Measurements from ENCODE around the gene PARD3B.

The PARD3B gene

DNA sequence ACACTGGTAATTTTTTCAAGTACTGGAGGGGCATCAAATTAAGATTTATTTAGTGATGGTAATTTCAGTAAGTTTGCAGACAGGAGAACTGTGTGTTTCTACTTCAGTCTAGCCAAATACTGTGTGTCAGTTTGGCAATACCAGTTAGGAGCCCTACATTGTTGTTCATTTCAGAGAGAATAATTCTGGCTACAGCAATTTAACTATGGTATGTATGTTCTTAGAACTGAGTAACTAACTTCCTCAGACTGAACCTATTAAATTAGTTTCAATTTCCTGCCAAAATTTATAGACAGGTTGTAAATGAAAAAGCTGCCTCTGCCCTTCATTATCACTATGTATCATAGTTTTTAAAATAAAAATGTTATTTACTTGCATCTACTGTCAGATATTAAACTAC, 332.4 kb downstream of the PARD3B start:
- TF ChIP-seq ZNF274 (IDR thresholded peaks at IDR 0.05; ENCODE audit: low read depth, low read length) = no peak
- no peak overlapping the region for H3K4me3 ChIP-seq (ENCODE audit: low read length)

DNA sequence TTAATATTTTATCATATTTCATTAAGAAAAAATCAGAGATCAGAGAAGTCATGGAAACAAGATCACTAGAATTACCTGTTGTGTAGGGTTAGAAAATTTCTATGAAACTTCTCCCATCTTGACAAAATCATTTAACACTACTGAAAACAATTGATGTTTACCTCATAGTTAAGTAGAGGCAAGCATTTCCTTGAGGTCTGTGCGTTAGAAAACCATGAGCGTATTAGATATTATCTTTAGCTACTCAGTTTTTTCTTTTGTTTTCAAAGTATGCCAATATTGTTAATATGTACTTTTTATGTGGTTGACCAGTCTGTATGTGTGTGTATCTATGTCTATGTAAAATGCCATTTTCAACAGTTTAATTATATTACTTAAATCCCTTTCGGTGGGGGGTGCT, 335.7 kb downstream of the PARD3B start:
- no peak for TF ChIP-seq ZNF274 (IDR thresholded peaks at IDR 0.05; ENCODE audit: low read depth, low read length)
- no peak overlapping the region for H3K4me3 ChIP-seq (ENCODE audit: low read length)

DNA sequence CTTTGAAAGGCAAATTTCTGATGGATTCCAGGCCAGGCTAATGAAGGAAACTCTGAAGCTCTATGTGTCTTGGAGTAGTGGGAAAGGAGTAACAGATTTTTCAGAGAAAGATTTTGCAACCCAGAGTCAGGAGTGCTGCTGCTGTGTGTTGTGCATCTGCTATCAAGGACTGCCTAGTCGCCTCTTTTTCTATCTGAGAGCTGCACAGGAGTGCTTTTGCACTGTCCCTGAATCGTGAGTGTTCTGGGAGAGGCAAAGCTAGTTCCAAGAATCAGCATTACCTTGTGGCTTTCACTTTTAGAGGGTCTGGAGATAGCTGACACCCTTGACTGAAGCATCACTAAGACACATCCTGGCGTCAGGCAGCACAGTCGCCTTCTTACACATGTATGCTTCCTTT, 336.4 kb downstream of the PARD3B start:
- H3K4me3 ChIP-seq (ENCODE audit: low read length) = no peak overlapping the region
- TF ChIP-seq ZNF274 (IDR thresholded peaks at IDR 0.05; ENCODE audit: low read depth, low read length) = no peak

DNA sequence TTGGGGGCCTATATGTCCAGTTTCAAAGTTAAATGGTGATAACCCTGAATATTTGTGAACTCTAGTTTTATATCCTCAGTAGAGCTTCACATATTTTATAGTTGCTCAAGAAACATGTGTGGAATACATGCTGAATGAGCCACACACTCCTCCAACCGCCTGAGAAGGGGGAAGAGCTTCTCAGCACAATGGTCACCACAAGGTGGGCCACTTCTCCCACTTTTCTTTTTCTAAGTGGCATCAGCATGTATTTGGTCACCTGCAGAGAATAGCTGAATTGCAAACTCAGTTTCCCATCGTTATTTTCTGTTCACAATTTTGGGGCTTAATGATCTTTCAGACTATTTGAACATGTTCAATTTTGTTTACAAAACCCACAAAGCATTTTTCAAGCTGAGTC, 340.5 kb downstream of the PARD3B start:
- no peak for TF ChIP-seq ZNF274 (IDR thresholded peaks at IDR 0.05; ENCODE audit: low read depth, low read length)
- no peak overlapping the region for H3K4me3 ChIP-seq (ENCODE audit: low read length)

DNA sequence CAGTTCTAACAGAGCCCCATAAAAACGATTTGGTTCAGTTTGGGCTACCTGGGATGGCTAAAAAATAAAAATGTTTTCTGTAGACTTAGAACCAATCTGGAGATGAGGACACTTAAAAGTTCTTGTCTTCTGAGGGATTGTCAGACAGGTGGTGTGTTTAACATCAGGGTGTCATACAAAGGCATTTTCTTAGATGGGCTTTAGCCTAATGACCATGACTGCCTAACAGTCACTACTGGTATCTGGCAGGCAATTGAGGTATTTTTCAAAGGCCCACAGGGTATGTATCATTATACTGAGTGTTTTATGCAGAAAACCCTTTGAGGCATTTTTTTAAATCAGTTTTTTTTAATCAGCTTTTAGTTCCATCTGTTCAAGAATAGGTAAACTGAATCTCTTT, 341.4 kb downstream of the PARD3B start:
- no peak for TF ChIP-seq ZNF274 (IDR thresholded peaks at IDR 0.05; ENCODE audit: low read depth, low read length)
- no peak overlapping the region for H3K4me3 ChIP-seq (ENCODE audit: low read length)

DNA sequence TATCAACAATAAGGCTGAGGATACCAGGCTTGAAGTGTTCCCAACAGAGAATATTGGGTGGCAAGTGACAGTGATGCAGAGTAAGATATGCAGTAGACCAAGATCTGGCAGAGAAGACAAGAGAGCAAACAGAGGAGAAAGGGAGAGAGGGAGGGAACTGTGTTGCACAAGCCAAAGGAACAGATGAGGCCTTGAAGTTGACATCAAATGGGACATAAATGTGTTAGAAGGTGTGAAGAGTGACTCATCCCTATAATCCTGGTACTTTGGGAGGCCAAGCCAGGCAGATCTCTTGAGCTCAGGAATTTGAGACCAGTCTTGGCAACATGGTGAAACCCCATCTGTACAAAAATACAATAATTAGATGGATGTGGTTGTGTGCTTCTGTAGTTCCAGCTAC, 342.9 kb downstream of the PARD3B start:
- H3K4me3 ChIP-seq (ENCODE audit: low read length) = no peak overlapping the region
- no peak for TF ChIP-seq ZNF274 (IDR thresholded peaks at IDR 0.05; ENCODE audit: low read depth, low read length)

DNA sequence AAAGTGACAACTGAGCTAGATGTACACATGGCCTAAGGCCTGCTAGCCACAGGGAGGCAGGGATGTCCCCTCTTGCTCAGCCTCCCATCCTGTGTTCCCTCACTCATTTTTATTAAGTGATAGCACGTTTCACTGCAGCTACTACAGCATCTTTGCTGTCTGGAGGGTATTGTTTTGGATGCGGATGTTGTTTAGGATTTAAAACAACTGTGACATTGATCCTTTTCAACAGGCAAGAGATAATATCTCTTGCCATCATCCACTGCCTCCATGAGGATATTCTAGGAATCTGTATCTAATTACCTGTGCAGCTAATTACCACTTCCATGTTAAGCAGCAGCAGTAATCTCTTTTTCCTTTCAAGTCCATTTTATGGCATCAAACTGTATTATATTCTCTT, 345.4 kb downstream of the PARD3B start:
- no peak for TF ChIP-seq ZNF274 (IDR thresholded peaks at IDR 0.05; ENCODE audit: low read depth, low read length)
- no peak overlapping the region for H3K4me3 ChIP-seq (ENCODE audit: low read length)

DNA sequence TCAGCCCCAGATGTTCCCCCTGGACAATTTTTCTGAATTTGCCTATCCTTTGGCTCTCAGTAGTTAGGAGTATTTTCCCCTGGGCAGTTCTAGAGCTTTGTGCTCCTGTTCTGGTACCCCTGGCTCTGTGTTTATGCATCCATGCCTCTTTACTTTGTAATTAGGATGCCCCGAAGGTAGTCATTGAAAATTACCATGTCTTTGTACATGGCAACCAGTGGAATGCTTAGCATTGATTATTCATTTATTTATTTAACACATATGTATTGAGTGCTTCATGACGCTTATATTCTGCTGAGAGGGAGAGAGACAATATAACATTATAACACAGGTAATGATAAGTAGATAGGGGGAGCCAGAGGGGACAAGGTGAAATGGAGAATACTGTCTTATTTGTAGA, 346.5 kb downstream of the PARD3B start:
- no peak for TF ChIP-seq ZNF274 (IDR thresholded peaks at IDR 0.05; ENCODE audit: low read depth, low read length)
- no peak overlapping the region for H3K4me3 ChIP-seq (ENCODE audit: low read length)

DNA sequence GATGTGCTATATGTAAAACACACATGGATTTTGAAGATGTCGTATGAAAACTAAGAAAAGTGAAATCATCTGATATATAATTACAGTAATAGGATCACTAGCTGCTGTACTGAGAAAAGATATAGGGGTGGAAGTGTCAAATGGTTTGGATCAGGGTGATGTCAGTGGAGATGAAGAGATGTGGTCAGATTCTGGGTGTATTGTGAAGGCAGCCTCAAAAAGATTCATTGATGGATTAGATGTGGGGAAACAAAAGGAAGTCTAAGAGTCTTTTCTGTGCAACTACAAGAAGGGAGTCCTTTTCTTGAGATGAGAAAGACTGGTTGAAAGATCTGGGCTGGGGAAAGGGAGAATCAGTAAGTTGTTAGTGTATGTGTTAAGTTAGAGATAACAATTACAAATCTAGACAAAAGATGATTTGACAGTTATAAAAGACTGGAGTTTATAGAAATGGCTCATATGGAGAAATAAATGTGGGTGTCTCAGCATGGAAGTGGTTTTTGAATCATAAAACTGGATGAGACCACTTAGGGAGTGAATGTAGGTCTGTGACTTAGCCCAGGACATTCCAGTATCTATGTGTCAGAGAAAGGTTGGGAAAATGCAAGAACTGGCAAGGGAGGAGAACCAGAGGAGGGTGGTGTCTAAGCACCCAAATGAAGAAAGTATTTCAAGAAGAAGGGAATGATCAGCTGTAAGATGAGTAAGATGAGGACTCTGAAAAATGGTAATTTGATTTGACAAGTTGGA, 347.4 kb downstream of the PARD3B start:
- no peak overlapping the region for H3K4me3 ChIP-seq (ENCODE audit: low read length)
- no peak for TF ChIP-seq ZNF274 (IDR thresholded peaks at IDR 0.05; ENCODE audit: low read depth, low read length)

DNA sequence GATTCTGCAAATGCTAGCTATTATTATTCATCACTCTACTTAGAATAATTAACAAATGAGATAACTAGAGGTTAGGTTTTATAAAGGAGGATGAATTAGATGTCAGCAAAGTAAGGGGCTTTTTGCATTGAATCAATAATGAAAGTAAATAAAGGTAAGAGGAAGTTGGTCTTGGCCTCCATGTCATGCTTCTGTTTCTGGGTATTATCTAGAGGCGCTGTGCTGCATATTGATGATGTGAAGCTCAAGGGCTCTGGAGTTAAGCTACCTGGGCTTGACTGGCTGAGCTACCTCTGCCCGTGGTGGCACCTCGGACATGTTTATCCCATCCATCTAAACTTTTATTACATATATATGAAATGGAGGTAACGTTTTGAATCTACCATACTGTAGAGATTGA, 350.9 kb downstream of the PARD3B start:
- no peak for TF ChIP-seq ZNF274 (IDR thresholded peaks at IDR 0.05; ENCODE audit: low read depth, low read length)
- no peak overlapping the region for H3K4me3 ChIP-seq (ENCODE audit: low read length)

DNA sequence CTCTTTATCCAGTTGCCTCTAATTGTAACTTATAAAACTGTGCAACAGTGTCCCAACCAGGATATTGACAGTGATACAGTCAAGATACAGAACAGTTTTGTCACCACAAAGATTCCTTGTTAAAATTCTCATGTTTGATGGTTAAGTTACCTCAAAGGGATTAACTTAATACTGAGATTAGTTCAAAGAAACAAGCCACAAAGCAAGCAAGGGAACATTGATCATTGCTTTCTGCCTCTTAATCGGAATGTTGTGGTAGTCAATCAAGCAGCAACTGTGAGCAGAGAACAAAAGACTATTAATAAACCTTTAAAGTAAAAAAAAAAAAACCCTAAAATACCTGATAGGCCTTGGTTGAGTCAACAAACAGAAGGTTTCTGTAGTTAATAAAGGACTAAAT, 352.3 kb downstream of the PARD3B start:
- H3K4me3 ChIP-seq (ENCODE audit: low read length) = no peak overlapping the region
- no peak for TF ChIP-seq ZNF274 (IDR thresholded peaks at IDR 0.05; ENCODE audit: low read depth, low read length)

DNA sequence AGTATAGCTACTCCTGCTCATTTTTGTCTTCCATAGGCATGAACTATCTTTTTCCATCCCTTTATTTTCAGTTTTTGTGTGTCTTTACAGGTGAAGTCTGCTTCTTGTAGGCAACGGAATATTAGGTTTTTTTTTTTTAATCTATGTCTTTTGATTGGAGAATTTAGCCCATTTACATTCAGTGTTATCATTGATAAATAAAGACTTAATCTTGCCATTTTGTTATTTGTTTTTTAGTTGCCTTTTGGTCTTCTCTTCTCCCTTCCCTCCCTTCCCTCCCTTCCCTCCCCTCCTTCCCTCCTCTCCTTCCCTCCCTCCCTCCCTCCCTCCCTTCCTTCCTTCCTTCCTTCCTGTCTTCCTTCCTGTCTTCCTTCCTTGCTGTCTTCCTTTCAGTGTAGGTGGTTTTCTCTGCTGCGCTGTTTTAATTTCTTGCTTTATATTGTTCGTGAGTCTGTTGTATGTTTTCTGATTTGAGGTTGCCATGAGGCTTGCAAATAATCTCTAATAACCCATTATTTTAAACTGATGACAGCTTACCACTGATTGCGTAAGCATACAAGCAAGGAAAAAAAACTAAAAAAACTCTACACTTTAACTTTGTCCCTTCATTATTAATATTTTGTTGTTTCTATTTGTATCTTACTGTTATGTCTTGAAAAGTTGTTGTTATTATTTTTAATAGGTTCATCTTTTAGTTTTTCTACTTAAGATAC, 353.8 kb downstream of the PARD3B start:
- H3K4me3 ChIP-seq (ENCODE audit: low read length) = no peak overlapping the region
- no peak for TF ChIP-seq ZNF274 (IDR thresholded peaks at IDR 0.05; ENCODE audit: low read depth, low read length)

DNA sequence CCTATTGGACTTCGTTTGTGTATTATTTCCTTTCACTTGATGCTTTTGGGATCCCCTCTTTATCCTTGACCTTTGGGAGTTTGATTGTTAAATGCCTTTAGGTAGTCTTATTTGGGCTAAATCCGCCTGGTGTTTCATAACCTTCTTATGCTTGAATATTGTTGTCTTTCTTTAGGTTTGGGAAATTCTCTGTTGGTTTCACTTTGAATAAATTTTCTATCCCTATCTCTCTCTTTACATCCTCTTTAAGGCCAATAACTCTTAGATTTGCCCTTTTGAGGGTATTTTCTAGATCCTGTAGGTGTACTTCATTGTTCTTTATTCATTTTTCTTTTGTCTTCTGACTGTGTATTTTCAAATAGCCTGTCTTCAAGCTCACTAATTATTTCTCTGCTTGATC, 354.7 kb downstream of the PARD3B start:
- TF ChIP-seq ZNF274 (IDR thresholded peaks at IDR 0.05; ENCODE audit: low read depth, low read length) = no peak
- H3K4me3 ChIP-seq (ENCODE audit: low read length) = no peak overlapping the region

DNA sequence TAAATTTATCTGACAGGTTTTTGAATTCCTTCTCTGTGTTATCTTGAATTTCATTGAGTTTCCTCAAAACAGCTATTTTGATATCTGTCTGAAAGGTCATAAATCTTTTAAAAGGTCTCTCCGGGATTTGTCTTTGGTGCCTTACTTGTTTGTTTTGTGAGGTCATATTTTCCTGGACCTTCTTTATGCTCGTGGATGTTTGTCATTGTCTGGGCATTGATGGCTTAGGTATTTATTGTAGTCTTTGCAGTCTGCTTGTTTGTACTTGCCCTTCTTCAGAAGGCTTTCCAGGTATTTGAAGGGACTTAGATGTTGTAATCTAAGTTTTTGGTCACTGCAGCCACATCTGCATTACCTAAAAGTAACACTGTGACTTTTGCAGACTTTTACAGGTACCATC, 355.2 kb downstream of the PARD3B start:
- no peak overlapping the region for H3K4me3 ChIP-seq (ENCODE audit: low read length)
- TF ChIP-seq ZNF274 (IDR thresholded peaks at IDR 0.05; ENCODE audit: low read depth, low read length) = no peak

DNA sequence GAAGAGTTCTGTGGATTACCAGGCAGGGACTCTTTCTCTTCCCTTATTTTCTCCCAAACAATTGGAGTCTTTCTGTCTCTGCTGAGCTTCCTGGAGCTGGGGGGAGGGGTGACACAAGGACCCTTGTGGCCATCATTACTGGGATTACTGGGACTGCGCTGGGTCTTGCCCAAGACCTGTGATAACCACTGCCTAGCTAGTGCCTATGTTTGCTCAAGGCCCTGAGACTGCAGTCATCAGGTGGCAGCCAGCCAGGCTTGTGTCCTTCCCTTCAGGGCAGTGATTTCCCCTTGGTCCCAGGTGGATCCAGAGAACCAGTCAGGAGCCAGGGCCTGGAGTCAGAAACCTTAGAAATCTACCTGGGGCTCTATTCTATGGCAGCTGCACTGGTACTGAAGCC, 355.6 kb downstream of the PARD3B start:
- no peak for TF ChIP-seq ZNF274 (IDR thresholded peaks at IDR 0.05; ENCODE audit: low read depth, low read length)
- no peak overlapping the region for H3K4me3 ChIP-seq (ENCODE audit: low read length)
